ENCODE data around the gene TMEM187.
"Not testable (repeated sequence)": the region's sequence is repeated elsewhere in the genome, so short reads cannot be mapped to it uniquely, and the experiment has no call there.

TMEM187 gene

DNA sequence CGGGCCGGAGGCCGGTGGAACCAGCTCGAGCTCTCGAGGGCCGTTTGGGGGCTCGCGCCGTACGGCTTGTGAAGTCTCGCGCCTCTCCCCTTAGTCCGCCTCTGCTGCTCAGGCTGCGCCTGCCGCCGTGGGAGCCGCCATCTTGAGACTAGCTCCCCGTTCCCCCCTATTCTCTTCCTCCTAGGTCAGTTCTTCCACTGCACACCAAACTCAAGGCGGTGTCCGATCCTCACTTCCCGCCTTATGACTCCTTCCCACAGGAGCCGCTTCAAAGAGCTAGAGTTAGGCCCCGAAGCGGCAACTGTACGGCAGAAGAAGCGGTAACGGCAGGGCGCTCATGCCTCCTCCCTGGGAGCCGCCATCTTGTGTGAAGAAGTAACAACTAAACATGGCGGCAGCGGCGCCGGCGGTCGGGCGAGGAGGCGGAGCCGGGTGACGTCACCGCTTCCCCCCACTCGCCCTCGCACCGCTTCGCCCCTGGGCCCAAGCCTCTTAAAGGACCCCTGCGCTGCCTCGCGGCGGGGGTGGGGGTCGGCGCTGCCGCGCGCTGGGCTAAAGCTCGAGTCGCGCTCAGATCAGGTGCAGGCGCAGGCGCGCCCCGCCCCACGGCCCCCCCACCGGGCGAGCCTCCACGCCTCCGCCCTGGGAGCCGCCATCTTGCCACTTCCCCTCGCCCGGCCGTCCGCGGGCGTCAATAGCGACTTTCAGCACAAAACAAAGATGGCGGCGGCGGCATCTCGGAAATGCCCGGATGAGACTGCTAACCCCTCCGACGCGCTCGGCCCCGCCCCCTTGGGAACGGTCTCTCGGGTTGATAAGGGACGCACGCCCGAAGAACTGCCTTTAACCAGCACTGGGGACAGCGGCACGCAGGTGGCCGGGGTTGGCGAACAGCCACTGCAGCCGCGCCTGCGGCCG is 845 bp upstream of the TMEM187 start, which contains the start of gene HCFC1:
HCFC1 (minus strand) TSS at position 369 of the 918 bp plus-strand sequence. CDS start 978 bp downstream, outside the sequence.
- peak; percentile 79 for DNase-seq (ENCODE audit: low read depth, low spot score)

DNA sequence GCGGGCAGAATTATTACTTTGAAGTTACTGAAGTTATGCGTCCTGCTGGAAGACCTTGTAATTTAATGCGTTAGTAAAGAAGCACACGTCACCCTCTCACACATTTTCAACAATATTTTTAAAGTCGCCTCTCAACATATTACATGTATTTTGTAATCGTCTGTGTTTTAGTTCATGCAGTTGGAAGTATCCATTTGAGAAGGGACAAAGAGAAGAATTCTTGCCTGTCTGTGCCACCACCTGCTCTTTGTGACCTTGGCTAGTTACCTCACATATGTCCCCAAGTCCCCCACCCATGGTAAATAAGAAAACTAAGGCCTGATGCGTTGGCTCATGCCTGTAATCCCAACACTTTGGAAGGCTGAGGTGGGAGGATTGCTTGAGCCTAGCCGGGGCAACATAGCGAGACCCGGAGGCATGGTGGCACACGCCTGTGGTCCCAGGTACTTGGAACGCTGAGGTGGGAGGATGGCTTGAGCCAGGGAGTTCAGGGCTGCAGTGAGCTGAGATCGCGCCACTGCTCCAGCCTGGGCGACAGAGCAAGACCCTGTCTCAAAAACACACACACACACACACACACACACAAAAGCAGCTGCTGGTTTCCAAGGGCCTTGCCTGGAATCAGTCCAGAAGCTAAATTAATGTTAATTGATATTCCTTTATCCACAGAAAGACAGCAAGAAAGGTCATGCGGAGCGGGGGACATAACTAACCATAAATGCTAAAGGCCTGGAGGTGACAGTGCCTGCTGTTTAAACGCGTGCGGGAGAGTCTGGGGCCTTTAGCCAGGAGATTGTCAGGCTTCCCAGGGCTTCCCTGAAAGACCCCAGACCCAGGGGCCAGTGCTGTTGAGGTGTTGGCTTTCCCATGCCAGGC is 811 bp downstream of the TMEM187 start:
- no peak for DNase-seq (ENCODE audit: low read depth, low spot score)

DNA sequence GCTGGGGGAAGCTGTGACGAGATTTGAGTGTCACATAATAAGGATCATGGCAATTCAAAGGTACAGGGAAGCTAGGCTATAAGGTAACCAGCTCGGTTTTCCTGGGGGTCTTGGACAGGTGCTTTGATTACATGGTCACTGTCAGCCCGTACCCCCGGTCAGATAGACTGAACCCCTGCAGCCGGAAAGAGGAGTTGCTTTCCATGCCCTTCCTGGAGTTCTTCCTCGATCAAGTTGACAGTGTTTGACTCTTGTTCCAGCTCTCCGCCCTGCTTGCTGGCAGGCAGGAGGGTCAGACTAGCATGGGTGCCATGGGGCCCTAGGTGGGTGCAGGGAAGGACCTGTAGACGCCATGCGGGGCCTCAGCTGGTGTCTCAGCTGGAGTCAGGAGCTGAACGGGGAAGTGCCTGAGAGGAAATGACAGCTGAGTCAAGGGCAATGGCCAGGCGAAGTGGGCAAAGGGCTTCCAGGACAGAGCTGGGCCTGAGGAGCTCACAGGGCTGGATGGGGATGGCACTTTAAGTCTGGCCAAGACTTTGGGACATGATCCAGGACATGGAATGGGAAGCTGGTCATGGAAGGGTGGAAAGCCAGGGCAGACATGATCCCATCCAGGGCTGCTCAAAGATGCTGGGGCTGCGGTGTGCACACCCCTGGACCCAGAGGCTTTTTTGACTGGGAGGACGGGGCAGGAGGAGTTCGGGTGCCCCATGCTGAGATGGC is 1.6 kb downstream of the TMEM187 start:
- no peak for DNase-seq (ENCODE audit: low read depth, low spot score)

DNA sequence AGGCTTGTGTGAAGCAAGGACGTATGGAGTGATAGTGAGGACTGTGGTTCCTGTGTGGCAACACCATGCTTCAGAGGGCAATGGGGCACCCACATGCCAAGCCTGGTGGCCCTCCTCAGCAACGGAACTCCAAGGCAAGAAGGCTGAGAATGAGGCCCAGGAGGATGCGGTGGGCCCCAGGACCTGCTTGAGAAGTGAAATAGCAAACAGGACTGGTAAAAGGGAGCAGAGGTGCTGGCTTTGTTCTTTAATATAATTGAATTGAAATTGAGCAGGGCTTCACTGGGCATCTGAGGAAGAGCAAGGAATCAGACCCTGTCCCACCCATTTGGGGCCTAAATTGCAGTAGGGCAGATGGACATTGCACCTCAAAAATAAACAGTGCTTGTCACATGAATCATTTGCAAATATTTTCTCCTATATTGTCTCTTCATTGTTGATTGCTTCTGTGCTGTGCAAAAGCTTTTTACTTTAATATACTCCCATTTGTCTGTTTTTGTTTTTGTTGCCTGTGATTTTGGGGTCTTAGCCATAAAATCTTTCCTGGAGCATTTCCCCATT is 2.3 kb downstream of the TMEM187 start:
- no peak for DNase-seq (ENCODE audit: low read depth, low spot score)

DNA sequence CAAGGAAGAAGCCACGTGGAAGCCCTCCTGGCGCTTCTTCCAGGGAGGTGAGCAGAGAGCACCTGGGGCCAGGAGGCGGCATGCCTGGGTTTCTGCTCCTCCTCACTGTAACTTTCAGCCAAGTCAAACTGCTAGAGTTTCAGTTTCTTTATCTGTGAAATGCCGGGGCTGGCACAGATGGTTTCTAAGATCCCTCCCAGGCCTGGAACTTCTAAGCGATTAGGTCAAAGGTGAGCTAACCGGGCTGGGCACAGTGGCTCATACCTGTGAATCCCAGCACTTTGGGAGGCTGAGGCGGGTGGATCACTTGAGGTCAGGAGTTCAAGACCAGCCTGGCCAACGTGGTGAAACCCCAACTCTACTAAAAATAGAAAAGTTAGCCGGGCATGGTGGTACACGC is 7.8 kb downstream of the TMEM187 start:
- not testable (repeated sequence) for DNase-seq (ENCODE audit: low read depth, low spot score)

DNA sequence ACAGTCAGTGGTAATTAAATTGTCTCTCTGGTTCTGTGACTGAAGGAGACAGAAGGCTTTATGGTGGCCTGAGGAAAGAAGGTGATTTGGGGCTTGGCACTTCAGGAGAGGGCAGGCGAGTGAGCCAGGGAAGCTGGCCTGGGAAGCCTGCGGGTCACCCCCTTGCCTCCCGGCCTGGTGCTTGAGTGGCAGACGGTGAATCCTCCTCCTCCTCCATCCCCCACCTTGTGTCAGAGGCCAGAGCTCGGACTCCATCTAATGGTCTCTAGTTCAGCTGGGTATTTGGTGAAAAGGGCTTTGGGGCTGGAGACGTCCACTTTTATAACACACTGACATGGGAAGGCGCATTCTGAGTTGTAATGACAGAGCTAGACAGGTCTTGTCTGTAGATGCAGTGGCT is 8.7 kb downstream of the TMEM187 start:
- DNase-seq (ENCODE audit: low read depth, low spot score): no peak

DNA sequence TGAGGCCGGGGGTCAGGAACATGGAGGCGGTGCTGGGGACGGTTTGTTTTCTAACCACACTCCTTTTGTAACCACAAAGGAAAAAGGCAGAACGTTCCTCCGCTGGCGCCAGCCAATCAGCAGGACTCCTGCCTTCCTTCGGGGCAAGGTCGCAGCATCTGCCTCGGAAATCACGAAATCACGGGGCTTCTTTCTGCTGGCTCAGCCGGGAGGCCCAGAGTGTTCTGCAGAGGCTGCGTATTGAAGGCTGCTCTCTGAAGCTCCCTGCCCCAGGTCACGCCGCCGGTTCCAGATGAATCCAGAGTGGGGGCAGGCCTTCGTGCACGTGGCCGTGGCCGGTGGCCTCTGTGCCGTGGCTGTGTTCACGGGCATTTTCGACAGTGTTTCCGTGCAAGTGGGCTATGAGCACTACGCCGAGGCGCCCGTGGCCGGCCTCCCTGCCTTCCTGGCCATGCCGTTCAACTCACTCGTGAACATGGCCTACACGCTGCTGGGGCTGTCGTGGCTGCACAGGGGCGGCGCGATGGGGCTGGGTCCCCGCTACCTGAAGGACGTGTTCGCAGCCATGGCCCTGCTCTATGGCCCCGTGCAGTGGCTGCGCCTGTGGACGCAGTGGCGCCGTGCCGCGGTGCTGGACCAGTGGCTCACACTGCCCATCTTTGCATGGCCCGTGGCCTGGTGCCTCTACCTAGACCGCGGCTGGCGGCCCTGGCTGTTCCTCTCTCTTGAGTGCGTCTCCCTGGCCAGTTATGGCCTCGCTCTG is 9.4 kb downstream of the TMEM187 start:
- no peak for DNase-seq (ENCODE audit: low read depth, low spot score)

DNA sequence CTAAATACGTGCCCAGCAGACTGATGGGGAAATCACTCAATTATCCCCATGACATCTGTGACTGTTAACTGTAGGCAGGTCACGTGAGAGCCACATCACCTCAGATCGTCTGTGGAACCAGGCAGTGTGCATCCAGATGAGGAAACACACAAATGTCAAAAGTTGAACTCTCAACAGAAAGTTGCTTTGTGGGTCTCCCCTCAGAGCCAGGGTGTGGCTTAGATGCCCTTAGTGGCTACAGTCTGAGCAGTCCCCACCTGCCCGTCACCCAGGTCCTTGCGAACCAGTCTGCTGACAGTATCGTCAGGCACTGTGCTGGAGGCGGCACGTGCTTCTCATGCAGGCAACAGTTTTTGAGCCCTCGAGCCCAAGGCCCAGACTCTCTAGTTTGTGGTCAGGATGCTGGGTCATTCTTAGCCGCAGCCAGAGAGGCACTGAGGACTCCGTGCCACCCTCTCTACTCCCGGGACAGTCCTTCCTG is 10.8 kb downstream of the TMEM187 start:
- no peak for DNase-seq (ENCODE audit: low read depth, low spot score)

DNA sequence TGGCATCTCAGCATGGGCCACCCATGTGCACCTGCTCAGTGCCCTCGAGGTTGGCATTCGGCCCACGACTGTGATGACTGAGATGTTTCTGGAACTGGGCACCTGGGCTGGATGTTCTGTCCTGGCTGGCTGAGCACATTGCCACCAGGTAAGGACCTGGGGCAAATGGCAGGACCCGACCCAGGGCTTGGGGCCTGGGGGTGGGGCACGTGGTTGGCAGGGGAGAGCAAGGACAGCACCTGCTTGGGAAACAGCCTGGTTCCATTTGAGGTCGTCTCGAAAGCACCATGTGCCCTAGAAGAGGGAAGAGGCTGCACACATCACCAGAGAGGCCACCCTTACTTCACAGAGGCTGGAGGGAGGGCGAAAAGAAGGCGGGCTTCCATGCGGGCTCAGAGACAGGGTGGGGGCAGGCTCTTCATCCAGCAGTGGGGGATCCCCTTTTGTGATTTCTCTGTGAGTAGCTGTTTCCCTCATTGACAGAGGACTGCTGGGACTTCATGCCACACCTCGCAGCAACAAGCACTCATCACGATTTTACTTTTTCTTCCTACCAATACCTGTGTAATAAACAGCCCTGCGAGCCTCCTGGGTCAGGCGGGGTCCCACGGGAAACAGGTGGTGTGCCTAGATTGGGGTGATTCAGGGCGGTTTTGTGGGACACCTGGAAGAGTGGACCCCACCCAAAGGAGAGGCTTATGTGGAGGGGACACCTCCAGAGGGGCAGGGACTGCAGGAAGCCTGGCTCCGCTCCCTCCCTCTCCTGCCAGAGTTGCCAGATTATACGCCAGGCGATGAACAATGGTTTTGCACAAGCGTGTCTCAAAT is 12.0 kb downstream of the TMEM187 start:
- no peak for DNase-seq (ENCODE audit: low read depth, low spot score)

DNA sequence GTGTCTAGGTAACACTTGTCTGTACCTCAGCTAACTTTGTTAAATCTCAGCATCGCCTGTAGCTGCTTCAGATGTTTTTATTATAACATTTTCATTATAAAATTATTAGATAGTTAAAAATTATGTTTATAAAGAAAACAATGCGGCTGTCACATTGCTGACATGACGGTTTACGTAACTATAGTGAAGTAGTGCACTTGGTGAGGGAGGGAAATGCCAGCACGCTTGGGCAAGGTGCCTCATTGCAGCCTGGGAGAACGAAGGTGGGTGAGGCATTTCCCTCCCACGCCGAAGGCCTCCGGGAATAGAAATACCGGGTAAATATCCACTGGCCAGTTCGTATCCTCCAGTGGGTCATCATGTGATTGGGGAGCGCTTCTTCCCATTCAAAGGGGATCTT is 15.9 kb downstream of the TMEM187 start:
- DNase-seq (ENCODE audit: low read depth, low spot score): no peak

DNA sequence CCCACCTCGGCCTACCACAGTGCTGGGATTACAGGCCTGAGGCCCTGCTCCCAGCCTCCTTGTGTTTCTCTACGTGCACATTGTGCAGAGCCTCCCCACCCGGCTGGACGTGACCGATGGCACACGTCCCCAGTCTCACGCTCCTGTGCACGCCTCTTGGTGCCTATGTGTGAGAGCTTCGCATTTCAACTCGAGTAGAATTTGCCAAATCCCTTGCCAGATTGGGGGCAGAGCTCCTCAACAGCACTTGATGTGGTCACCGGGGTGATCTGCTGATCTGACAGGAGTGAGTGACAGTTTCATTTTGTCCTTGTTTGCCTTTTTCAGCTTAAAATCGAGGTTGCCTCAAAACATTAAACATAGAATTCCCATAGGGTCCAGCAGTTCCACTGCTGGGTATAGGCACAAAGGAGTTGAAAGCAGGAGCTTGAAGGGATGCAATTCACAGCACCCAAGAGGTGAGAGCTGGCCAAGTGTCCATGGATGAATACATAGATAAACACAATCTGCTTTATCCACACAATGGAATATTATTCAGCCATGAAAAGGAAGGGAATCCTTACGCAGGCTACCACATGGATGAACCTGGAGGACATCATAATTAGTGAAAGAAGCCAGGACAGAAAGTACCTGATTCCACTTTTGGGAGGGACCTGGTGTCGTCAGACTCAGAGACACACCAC is 17.6 kb downstream of the TMEM187 start:
- DNase-seq (ENCODE audit: low read depth, low spot score): no peak

DNA sequence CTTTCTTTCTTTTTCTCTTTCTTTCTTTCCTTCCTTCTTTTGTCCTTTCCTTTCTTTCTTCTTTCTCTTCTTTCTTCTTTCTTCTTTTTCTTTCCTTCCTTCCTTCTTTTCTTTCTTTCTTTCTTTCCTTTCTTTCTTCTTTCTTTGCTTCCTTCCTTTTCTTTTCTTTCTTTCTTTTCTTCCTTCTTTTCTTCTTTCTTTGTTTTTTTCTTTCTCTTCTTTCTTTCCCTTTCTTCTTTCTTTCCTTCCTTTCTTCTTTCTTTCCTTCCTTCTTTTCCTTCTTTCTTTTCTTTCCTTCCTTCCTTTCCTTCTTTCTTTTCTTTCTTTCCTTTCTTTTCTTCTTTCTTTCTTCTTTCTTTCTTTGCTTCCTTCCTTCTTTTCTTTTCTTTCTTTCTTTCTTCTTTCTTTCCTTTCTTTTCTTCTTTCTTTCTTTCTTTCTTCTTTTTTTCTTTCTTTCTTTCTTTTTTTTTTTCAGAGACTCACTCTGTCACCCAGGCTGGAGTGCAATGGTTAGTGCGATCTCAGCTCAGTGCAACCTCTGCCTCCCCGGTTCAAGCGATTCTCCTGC is 18.5 kb downstream of the TMEM187 start:
- no peak for DNase-seq (ENCODE audit: low read depth, low spot score)

DNA sequence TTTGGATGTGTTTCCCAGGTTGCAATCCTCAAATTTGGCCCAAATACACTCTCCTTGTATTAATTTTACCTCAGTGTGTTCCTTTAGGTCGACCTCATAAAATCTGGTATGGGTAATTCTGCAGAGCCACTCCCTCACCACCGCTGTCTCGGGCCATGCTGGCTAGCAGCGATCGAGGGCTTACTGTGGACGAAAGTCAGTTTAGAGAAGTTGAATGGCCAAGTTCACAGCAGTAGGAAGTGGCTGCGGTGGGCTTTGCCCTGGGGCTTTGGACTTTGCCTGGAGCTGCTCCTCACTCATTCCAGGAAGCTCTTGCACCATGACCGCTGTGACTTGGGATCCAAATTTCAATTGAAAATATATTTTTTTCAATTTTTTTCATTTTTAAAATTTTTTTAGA is 19.6 kb downstream of the TMEM187 start:
- no peak for DNase-seq (ENCODE audit: low read depth, low spot score)

DNA sequence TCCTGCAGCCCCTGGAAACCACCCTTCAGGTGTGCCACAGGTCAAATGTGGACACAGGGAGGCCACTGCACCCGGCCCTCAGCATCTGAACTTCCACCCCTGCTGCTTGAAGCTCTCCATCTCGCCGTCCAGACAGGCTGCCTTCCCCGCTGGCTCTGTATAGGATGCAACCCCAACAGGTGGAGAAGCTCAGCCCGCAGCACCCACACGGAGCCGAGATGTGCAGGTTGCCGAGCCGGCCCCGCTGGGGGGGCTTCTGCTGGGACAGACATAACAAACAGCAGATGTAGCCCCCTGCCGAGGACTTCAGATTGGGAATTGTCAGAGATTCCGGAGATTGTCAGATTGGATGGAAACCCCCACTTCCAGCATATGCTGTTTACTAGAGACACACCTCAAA is 20.5 kb downstream of the TMEM187 start:
- no peak for DNase-seq (ENCODE audit: low read depth, low spot score)

DNA sequence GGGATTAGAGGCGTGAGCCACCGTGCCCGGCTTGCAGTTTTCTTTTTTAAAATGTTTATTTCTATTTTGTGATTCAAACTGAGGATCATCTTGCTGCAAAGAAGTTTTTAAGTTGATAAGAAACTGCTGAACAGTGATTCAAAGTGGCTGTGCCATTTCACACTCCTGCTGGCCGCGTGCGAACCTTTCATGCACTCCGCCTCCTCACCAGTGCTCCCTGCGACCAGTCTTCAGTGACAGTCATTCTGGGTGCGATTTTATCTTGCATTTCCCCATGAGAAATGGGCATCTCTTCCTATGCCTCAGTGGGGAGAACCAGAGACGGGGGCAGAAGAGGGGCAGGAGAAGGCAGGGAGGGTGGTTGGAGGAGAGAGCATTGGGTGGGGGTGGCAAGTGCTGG is 21.4 kb downstream of the TMEM187 start:
- DNase-seq (ENCODE audit: low read depth, low spot score): no peak

DNA sequence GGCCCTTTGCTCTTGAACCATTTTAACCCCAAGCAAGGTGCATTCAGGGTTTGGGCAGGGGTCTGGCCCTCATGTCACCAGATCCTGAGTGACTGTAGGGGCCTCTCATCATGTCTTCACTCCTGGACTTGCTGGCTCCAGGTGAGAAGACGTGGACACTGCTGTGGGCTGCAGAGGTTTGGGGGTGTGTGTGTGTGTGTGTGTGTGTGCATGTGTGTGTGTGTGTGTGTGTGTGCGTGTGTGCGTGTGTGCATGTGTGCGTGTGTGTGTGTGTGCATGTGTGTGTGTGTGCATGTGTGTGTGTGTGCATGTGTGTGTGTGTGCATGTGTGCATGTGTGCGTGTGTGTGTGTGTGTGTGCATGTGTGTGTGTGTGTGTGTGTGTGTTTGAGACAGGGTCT is 21.8 kb downstream of the TMEM187 start:
- DNase-seq (ENCODE audit: low read depth, low spot score): not testable (repeated sequence)

DNA sequence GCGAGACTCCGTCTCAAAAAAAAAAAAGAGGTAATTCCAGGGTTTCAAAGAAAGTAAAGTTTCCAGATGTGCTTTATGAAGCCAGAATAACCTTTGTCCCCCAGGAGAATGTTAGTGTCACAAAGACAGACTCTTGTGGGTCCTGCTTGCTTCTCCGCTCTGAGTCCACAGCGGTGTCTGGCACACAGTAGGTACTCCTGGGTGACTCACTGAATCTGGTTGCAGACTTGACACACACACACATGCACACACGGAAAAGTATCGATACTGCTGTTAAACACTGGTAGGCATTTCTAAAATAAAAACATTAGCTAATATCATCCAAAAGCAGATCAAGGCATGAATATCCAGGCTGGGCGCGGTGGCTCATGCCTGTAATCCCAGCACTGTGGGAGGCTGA is 22.9 kb downstream of the TMEM187 start:
- DNase-seq (ENCODE audit: low read depth, low spot score): no peak

DNA sequence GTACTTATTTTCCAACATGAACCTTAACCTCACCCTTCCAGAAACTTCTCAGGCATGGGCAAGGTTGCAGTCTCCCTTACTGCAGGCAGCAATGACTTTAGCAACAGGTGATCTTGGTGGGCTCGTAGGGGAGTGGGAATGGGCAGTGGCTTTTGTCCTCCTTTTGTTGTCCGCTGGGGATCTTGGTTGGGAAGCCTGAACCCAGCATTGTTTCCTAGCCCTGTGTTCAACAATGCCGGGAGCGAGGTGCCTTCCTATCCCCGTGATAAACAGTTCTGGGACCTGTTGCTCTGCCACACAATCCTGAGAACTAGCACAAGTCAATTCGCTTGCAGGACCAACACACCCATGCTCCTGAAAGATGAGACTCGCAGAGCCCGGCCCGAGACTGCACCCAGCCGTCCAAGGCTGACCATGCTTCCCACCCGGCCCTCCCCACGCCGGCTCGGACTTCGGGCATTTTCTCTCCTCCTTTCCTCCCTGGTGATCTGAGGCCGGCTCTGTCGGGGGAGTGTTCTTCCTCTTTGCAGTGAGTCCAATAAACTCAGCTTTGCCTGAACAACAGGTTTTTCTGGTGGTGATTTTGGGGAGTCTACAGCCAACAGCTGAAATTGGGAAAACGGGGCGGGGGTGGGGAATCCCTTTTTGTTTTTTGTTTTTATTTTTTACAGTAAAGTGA is 26.9 kb downstream of the TMEM187 start:
- no peak for DNase-seq (ENCODE audit: low read depth, low spot score)
